ENCODE data around the gene CERS5. TPM values are rescaled to one million over a fixed set of nuclear protein-coding genes. Genes with fewer than 3 reads are reported as not detected.

Gene CERS5
- polyA plus RNA-seq, 1 of the 3 experiments (the other 2 are of a cell fraction), result 56.9 TPM

DNA sequence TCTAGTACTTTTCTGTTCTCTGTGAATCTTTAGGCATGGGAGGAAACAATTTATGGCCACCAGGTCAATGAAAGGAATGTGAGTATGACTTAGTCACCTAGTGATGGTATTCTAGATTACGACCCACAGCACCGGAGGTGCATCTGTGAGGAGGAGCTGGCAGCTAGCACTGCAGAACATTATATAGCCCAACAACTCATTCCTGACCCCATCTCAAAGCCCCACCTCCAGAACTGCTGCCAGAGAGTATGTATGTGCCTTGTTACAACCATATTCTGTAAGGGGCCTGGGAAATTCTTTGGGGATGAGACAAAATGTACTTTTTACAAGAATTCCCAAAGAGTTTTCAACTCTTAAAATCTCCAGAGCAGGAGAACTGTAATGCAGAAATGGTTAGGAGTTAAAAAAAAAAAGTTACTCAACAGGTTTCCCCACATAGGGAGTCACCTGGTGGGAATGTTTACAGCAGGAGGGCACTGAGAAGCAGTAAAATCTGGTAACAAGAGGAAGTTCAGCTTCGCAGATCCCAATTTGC is 34.9 kb upstream of the CERS5 start (continued):
- TF ChIP-seq, protein P1, sequence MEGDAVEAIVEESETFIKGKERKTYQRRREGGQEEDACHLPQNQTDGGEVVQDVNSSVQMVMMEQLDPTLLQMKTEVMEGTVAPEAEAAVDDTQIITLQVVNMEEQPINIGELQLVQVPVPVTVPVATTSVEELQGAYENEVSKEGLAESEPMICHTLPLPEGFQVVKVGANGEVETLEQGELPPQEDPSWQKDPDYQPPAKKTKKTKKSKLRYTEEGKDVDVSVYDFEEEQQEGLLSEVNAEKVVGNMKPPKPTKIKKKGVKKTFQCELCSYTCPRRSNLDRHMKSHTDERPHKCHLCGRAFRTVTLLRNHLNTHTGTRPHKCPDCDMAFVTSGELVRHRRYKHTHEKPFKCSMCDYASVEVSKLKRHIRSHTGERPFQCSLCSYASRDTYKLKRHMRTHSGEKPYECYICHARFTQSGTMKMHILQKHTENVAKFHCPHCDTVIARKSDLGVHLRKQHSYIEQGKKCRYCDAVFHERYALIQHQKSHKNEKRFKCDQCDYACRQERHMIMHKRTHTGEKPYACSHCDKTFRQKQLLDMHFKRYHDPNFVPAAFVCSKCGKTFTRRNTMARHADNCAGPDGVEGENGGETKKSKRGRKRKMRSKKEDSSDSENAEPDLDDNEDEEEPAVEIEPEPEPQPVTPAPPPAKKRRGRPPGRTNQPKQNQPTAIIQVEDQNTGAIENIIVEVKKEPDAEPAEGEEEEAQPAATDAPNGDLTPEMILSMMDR (IDR thresholded peaks at IDR 0.05), result no peak
- TF ChIP-seq EP300 (IDR thresholded peaks at IDR 0.05; ENCODE audit: borderline replicate concordance in 1 of 2, low read depth in 1 of 2, low read length in 1 of 2), result peak in 1 of 2 experiments; percentile 88; a peak in 2 of 4 replicates
- no peak for TF ChIP-seq CHD2 (IDR thresholded peaks at IDR 0.05; ENCODE audit: low read length, partially characterized antibody)
- TF ChIP-seq JUND (IDR thresholded peaks at IDR 0.05), result peak; percentile 87
- peak; percentile 93 for TF ChIP-seq RXRA (IDR thresholded peaks at IDR 0.05; ENCODE audit: borderline replicate concordance, low read depth)
- no peak for TF ChIP-seq USF1 (IDR thresholded peaks at IDR 0.05; ENCODE audit: borderline replicate concordance, low read depth)
- no peak for TF ChIP-seq GABPA (IDR thresholded peaks at IDR 0.05; ENCODE audit: low read depth)
- TF ChIP-seq RFX5 (IDR thresholded peaks at IDR 0.05; ENCODE audit: low read length), result no peak
- no peak for TF ChIP-seq GATA2 (CRISPR knock-in tag; IDR thresholded peaks at IDR 0.05)

GRCh38 chr12:50200552-50201273 is 33.5 kb upstream of the CERS5 start:
- peaks cover 0 to 53% of the 10 kb centered on the region in 2 experiments for H3K4me1 ChIP-seq (ENCODE audit: control insufficient read depth in 1 of 2, insufficient read depth in 2 of 2, low read depth in 1 of 2, low read length in 1 of 2)
- H3F3A ChIP-seq (replicated peaks; ENCODE audit: insufficient read depth), result peaks cover 73% of the 10 kb centered on the region
- H3K9me3 ChIP-seq, result no peaks in the 10 kb centered on the region
- peak overlapping the region; percentile 82 to 92 for H3K27ac ChIP-seq (ENCODE audit: low read depth in 2 of 2, low read length in 1 of 2)
- 50% methylated on average over 2 of the region's 2 CpGs for WGBS (ENCODE audit: low lambda C conversion rate)
- H3K4me3 ChIP-seq (ENCODE audit: low read depth in 2 of 2, low read length in 1 of 2), result no peak overlapping the region
- ChIA-PET CTCF (interaction anchor here (0.6 to 2.2 kb wide), 7 partner anchors 11 to 130 kb away, joined by 3 to 6 read pairs (median 3); no protein-coding TSS in a partner anchor), POLR2A (no interaction called here)
- H3K9ac ChIP-seq, result peak overlapping the region; percentile 40; the same call in 1 of the 2 replicates
- peaks cover 48 to 75% of the 10 kb centered on the region in 2 experiments for H3K36me3 ChIP-seq (replicated peaks in 1 of 2; ENCODE audit: control insufficient read depth in 1 of 2, insufficient read depth in 2 of 2, low read length in 1 of 2)
- H3K9me2 ChIP-seq, result no peaks in the 10 kb centered on the region
- no peaks in the 10 kb centered on the region for H3K27me3 ChIP-seq (ENCODE audit: insufficient read depth)
- DNase-seq, result peak; percentile 22
- H3K4me2 ChIP-seq, result peak overlapping the region; percentile 22; the same call in 1 of the 2 replicates
- H2AFZ ChIP-seq (ENCODE audit: low read depth), result no peak overlapping the region
- no peaks in the 10 kb centered on the region for H4K20me1 ChIP-seq (ENCODE audit: insufficient read depth)
- peaks cover 71% of the 10 kb centered on the region for H3K79me2 ChIP-seq (ENCODE audit: insufficient read depth)
- TF ChIP-seq, protein P2, sequence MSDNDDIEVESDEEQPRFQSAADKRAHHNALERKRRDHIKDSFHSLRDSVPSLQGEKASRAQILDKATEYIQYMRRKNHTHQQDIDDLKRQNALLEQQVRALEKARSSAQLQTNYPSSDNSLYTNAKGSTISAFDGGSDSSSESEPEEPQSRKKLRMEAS (IDR thresholded peaks at IDR 0.05; ENCODE audit: low read depth), result no peak
- no peak for TF ChIP-seq EZH2phosphoT487 (IDR thresholded peaks at IDR 0.05; ENCODE audit: borderline replicate concordance, low read depth)
- no peak for TF ChIP-seq MXI1 (IDR thresholded peaks at IDR 0.05; ENCODE audit: low read depth, low read length)
- TF ChIP-seq TEAD4 (IDR thresholded peaks at IDR 0.05; ENCODE audit: borderline replicate concordance, insufficient read depth), result 0 out of 2 replicates have a peak, but pooled peaks have one; percentile 17
- no peak for TF ChIP-seq USF1 (IDR thresholded peaks at IDR 0.05; ENCODE audit: borderline replicate concordance, low read depth)
- TF ChIP-seq NRF1 (IDR thresholded peaks at IDR 0.05; ENCODE audit: low read depth, low read length), result no peak
- TF ChIP-seq, protein P3, sequence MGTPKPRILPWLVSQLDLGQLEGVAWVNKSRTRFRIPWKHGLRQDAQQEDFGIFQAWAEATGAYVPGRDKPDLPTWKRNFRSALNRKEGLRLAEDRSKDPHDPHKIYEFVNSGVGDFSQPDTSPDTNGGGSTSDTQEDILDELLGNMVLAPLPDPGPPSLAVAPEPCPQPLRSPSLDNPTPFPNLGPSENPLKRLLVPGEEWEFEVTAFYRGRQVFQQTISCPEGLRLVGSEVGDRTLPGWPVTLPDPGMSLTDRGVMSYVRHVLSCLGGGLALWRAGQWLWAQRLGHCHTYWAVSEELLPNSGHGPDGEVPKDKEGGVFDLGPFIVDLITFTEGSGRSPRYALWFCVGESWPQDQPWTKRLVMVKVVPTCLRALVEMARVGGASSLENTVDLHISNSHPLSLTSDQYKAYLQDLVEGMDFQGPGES (IDR thresholded peaks at IDR 0.05; ENCODE audit: low read depth, low read length), result no peak
- no peak for TF ChIP-seq FOXJ3 (CRISPR knock-in tag; IDR thresholded peaks at IDR 0.05)
- no peak for TF ChIP-seq ZBTB33 (IDR thresholded peaks at IDR 0.05; ENCODE audit: borderline replicate concordance, low read depth)
- TF ChIP-seq EP300 (IDR thresholded peaks at IDR 0.05; ENCODE audit: borderline replicate concordance in 1 of 2, low read depth in 1 of 2, low read length in 1 of 2), result peak in 1 of 2 experiments; percentile 46; a peak in 1 of 4 replicates
- peak; percentile 23; the same call in 1 of the 2 replicates for TF ChIP-seq PBX3 (IDR thresholded peaks at IDR 0.05)
- no peak for TF ChIP-seq TAF1 (IDR thresholded peaks at IDR 0.05; ENCODE audit: borderline replicate concordance, low read depth, low read length)
- TF ChIP-seq JUND (IDR thresholded peaks at IDR 0.05), result 0 out of 2 replicates have a peak, but pooled peaks have one; percentile 6
- 0 out of 2 replicates have a peak, but pooled peaks have one; percentile 18 for TF ChIP-seq NFIC (IDR thresholded peaks at IDR 0.05; ENCODE audit: borderline replicate concordance)
- TF ChIP-seq TCF12 (IDR thresholded peaks at IDR 0.05), result peak; percentile 84
